Measurements from ENCODE around the gene CCDC187. TPM values are rescaled to one million over a fixed set of nuclear protein-coding genes. Genes with fewer than 3 reads are reported as not detected.

CCDC187 gene
- total and polyA plus RNA-seq, 2 of the 13 experiments (the other 11 are each of a cell fraction or from before 2014, with no cell fraction given): 0.03 to 0.13 TPM

- Histone ChIP-seq H3K9me3 (ENCODE audit: low read length) (no peaks in the 10 kb centered on the region), H3K4me2 (ENCODE audit: low read depth, low read length) (no peak overlapping the region), H3K27me3 (ENCODE audit: control insufficient read depth in 1 of 2, insufficient read depth in 2 of 2, low read length in 2 of 2) (peaks cover 12 to 74% of the 10 kb centered on the region in 2 experiments; a peak in 4 of 5 replicates), H3K4me1 (ENCODE audit: insufficient read depth, low read length) (no peaks in the 10 kb centered on the region), H3K27ac (ENCODE audit: extremely low read length, insufficient read depth, low read length) (no peak overlapping the region), H3K9ac (ENCODE audit: insufficient read depth, low read depth, low read length) (no peak overlapping the region), H3K4me3 (replicated peaks in 1 of 3; ENCODE audit: insufficient read depth in 1 of 3, low read depth in 2 of 3, low read length in 3 of 3) (no peak overlapping the region), H3K36me3 (replicated peaks in 1 of 2; ENCODE audit: control insufficient read depth in 1 of 2, insufficient read depth in 2 of 2, low read length in 2 of 2) (no peaks in the 10 kb centered on the region), H2AFZ (ENCODE audit: low read length) (no peak overlapping the region), H3K79me2 (ENCODE audit: insufficient read depth, low read length) (no peaks in the 10 kb centered on the region), H4K20me1 (ENCODE audit: insufficient read depth, low read length) (0 out of 2 replicates have a peak, but pooled peaks cover 2% of the 10 kb centered on the region)
- CTCF ChIA-PET (ENCODE audit: low intra/inter-chr PET ratio, low total read pairs): no interaction called here
- POLR2A ChIA-PET: interaction anchor here (0.6 kb wide), 1 partner anchor 26 kb away, joined by 5 read pairs; no protein-coding TSS in a partner anchor
- FAIRE-seq: no peak
- peak; percentile 33 for DNase-seq (ENCODE audit: low spot score)
- WGBS (ENCODE audit: low lambda C conversion rate): 8% methylated on average over 4 of the region's 21 CpGs
- BruUV-seq (replicated peaks): no TSS peak
- in situ Hi-C loops (cut with HindIII; ENCODE audit: extremely low pct_ligation_motif_present, low pct_unique_long_range_greater_than_20kb): no loop called here
- intact Hi-C loops (cut with micrococcal nuclease; ENCODE audit: unreplicated experiment): no loop called here
- TF ChIP-seq XRCC5 (optimal IDR thresholded peaks at IDR 0.05; ENCODE audit: low read length): peak; percentile 45
- TF ChIP-seq ZSCAN9 (CRISPR knock-in tag; IDR thresholded peaks at IDR 0.05; ENCODE audit: borderline replicate concordance): no peak
- TF ChIP-seq CTCF (CRISPR knock-in tag; IDR thresholded peaks at IDR 0.05): peak; percentile 53
- TF ChIP-seq PPARG (CRISPR knock-in tag; conservative IDR thresholded peaks at IDR 0.05): no peak
- TF ChIP-seq GABPB1 (CRISPR knock-in tag; IDR thresholded peaks at IDR 0.05): 0 out of 2 replicates have a peak, but pooled peaks have one; percentile 10
- peak; percentile 93 for ATAC-seq
Observed at GRCh38 chr9:136275655-136276429, 28.1 kb downstream of the CCDC187 start.
